Measurements from ENCODE around the gene MOXD1.
"Not testable (repeated sequence)": the region's sequence is repeated elsewhere in the genome, so short reads cannot be mapped to it uniquely, and the experiment has no call there.

MOXD1 gene

DNA sequence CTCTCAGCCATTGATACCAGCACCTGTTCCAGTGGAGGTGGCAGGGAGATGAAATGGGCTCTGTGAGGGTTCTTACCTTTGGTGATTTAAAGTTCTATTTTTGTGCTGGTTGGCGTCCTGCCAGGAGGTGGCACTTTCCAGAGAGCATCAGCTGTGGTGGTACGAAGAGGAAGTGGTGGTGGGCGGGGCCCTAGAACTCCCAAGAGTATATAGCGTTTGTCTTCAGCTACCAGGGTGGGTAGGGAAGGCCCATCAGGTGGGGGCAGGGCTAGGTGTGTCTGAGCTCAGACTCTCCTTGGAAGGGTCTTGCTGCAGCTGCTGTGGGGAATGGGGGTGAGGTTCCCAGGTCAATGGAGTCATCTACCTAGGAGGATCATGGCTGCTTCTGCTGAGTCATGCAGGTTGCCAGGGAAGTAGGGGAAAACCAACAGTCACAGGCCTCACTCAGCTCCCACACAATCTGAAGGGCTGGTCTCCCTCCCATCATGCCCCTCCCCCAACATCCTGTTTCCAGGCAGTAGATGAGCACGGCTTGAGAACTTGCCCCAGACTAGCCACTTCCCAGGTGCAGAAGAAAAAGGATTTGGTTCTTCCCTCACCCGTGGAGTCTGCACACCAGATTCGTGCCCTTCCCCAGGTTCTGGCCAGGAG lies 46.6 kb downstream of the MOXD1 start:
- no peak for DNase-seq (ENCODE audit: low read depth in 2 of 2)

- not testable (repeated sequence) for DNase-seq (ENCODE audit: low read depth in 2 of 2)
Observed at GRCh38 chr6:132351986-132352385, 49.3 kb downstream of the MOXD1 start.

- DNase-seq (ENCODE audit: low read depth in 2 of 2): no peak
Observed at GRCh38 chr6:132348231-132348630, 53.0 kb downstream of the MOXD1 start.

GRCh38 chr6:132344811-132345210 lies 56.5 kb downstream of the MOXD1 start:
- no peak for DNase-seq (ENCODE audit: low read depth in 2 of 2)

DNA sequence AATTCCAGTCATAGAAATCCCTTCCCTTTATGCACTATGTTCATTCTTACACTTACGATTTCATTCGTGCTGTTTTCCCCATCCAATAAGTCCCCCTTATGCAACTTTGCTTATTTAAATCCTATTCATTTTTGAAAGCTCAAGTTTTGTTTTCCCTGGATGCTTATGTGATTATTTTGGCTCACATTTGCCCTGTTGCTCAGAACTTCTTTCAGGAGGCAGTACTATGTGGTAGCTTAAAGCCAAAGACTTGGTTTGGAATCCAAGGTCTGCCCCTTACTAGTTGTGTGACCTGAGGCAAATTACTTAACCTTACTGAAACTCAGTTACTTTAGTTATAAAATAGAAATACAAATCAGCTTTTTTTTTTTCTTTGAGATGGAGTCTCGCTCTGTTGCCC lies 59.6 kb downstream of the MOXD1 start:
- no peak for DNase-seq (ENCODE audit: low read depth in 2 of 2)

GRCh38 chr6:132334521-132334885 lies 66.8 kb downstream of the MOXD1 start:
- no peak for DNase-seq (ENCODE audit: low read depth in 2 of 2)

GRCh38 chr6:132333639-132334520 lies 67.4 kb downstream of the MOXD1 start:
- no peak for DNase-seq (ENCODE audit: low read depth in 2 of 2)

- DNase-seq (ENCODE audit: low read depth in 2 of 2): no peak
Observed at GRCh38 chr6:132330759-132331158, 70.5 kb downstream of the MOXD1 start.

- DNase-seq (ENCODE audit: low read depth in 2 of 2): no peak
Observed at GRCh38 chr6:132322398-132322797, 78.9 kb downstream of the MOXD1 start.

GRCh38 chr6:132320007-132320406 lies 81.3 kb downstream of the MOXD1 start:
- DNase-seq (ENCODE audit: low read depth in 2 of 2): no peak

- DNase-seq (ENCODE audit: low read depth in 2 of 2): no peak
Observed at GRCh38 chr6:132316970-132317369, 84.3 kb downstream of the MOXD1 start.

DNA sequence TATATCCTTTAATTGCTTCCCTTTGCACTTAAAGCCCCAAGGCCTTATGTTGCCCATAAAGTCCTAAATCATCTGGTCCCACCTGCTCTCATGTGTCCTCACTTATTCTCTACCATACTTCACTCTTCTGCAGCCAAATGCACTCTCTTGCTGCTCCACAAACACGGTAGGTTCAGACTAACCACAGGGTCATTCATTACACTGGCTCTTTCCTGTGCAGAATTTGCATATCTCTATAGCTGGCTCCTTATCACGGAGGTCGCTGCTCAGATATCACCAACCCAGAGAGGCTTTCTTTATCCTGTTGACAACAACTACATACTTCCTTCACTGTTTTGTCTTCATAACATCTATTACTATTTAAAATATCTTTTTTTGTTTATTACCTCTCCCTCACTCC lies 86.8 kb downstream of the MOXD1 start:
- DNase-seq (ENCODE audit: low read depth in 2 of 2): no peak

GRCh38 chr6:132310921-132311320 lies 90.4 kb downstream of the MOXD1 start:
- DNase-seq (ENCODE audit: low read depth in 2 of 2): no peak

DNA sequence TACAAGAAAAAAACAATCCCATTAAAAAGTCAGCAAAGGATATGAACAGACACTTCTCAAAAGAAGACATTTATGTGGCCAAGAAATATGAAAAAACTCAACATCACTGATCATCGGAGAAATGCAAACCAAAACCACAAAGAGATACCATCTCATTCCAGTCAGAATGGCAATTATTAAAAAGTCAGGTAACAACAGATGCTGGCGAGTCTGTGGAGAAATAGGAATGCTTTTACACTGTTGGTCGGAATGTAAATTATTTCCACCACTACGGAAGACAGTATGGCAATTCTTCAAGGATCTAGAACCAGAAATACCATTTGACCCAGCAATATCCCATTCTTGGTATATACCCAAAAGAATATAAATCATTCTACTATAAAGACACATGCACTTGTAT lies 91.1 kb downstream of the MOXD1 start:
- not testable (repeated sequence) for DNase-seq (ENCODE audit: low read depth in 2 of 2)

DNA sequence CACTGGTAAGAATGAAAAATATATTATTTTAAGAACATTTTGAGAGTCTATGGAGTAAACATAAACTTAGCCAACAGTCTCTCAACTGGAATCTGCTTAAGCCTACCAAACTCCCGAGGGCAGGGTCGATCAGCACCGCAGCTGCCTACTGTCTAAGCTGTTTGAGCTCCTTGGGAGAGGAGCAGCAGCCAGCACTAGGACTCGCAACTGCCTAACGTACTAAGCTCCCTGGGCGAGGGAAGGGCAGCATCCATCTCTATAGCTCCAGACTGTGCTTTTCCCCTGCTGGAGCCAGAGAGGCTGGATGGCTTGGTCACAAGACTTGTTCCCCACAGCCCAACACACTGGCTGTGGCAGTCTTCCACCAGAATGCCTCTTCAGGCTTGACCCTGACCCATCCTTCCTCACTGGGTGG lies 96.4 kb downstream of the MOXD1 start:
- no peak for DNase-seq (ENCODE audit: low read depth in 2 of 2)

DNA sequence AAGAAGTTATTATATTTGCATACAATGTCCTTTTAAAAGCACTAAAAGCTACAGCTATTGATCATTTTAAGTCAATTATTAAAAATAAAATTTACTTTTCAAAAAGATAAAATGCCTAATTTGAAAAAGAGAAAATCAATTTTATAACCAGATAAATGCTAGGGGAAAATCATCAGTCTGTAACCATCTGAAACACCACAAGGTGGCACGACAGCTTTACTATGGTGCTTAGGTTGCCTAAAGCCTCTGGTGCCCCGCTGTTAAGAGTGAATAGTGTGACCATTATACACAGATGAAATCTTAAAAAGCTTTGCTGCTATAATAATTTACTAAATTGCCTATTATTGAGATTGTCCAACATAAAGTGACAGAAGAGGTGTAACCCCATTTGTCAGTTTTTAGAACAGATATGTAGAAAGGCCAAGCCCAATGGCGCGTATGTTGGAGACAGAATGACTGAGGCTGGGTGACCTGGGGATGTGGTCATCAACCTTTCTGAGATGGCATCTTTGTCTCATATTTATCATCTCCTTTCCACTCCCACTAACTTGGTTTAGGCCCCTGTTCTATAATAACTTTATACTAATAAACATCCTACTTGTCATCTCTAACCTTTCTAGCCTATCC lies 100.8 kb downstream of the MOXD1 start:
- DNase-seq (ENCODE audit: low read depth in 2 of 2): no peak

DNA sequence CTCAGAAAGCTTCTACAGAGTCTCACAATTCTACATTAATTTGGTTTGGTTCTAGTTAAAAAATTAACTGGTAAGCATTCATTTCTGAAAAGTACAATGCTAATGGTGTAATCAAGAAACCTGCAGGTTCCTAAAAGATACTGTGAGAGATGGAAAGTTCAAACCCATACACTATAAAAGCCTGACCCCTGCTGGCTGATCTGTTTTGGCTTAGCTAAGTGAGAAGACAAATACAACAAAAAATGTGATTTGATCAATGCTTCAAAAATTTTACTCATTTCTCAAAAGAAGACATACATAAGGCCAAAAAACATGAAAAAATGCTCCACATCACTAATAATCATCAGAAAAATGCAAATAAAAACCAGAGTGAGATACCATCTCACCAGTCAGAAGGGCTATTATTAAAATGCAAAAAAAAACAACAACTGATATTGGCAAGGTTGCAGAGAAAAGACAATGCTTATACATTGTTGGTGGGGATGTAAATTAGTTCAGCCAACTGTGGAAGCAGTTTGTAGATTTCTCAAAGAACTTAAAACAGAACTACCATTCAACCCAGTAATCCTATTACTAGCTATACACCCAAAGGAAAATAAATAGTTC lies 102.8 kb downstream of the MOXD1 start:
- DNase-seq (ENCODE audit: low read depth in 2 of 2): no peak

- no peak for DNase-seq (ENCODE audit: low read depth in 2 of 2)
Observed at GRCh38 chr6:132289756-132290155, 111.5 kb downstream of the MOXD1 start.

- DNase-seq (ENCODE audit: low read depth in 2 of 2): no peak
Observed at GRCh38 chr6:132287101-132287500, 114.2 kb downstream of the MOXD1 start.

DNA sequence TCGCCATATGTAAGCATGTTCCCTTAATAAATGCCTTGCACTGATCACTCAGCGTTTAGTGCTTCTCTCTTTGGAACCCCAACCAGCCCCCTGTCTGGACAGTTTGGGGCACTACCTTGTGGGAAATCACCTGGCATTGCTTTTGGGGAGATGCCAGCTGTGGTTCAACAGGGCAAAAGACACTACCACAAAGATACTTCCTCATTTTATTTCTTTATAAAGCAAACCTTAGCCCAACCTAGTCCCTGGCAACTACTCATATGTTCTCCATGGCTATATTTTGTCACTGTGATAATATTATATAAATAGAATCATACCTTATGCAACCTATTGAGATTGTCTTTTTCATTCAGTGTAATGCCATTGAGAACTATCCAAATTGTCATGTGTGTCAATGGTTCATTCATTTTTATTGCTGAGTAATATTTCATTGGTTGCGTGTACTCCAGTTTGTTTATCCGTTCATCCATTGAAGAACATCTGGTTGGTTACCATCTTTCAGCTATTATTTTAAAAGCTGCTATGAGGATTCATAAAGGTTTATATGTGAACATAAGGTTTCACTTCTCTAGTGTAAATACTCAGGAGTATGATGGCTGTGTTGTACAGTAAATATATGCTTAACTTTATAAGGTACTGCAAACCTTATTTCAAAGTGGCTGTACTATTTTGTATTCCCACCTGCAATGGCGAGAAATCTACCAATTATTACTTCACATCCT lies 114.8 kb downstream of the MOXD1 start:
- DNase-seq (ENCODE audit: low read depth in 2 of 2): no peak

GRCh38 chr6:132285004-132285780 lies 116.1 kb downstream of the MOXD1 start:
- DNase-seq (ENCODE audit: low read depth in 2 of 2): no peak
